ENCODE measurements around the gene MOCS2. TPM values are rescaled to one million over a fixed set of nuclear protein-coding genes. Genes with fewer than 3 reads are reported as not detected.

MOCS2 gene
- total RNA-seq, 2 experiments from 2014 or later: 12.1 to 23.2 TPM

GRCh38 chr5:53087621-53088121 lies 21.9 kb downstream of the MOCS2 start:
- intact Hi-C loops (cut with micrococcal nuclease; ENCODE audit: unreplicated experiment): no loop called here
- CTCF ChIA-PET (ENCODE audit: unreplicated experiment): interaction anchor here (1.0 kb wide), 1 partner anchor 139 kb away, joined by 3 read pairs; no protein-coding TSS in a partner anchor
- Histone ChIP-seq H3K27ac (ENCODE audit: low read depth, low read length, poor library complexity, severe bottlenecking) (no peak overlapping the region), H3K36me3 (ENCODE audit: insufficient read depth, low read length) (no peaks in the 10 kb centered on the region), H3K4me3 (ENCODE audit: low read depth, low read length, poor library complexity, severe bottlenecking) (no peak overlapping the region), H2AFZ (ENCODE audit: low read length) (no peak overlapping the region), H3K9me2 (ENCODE audit: insufficient read depth, low read length) (no peaks in the 10 kb centered on the region), H3K79me2 (ENCODE audit: insufficient read depth, low read depth, low read length) (no peaks in the 10 kb centered on the region), H3K4me1 (ENCODE audit: insufficient read depth, low read length, poor library complexity, severe bottlenecking) (no peaks in the 10 kb centered on the region), H3K9me3 (ENCODE audit: low read length) (no peaks in the 10 kb centered on the region), H4K20me1 (ENCODE audit: insufficient read depth, low read length) (no peaks in the 10 kb centered on the region), H3K4me2 (ENCODE audit: low read length) (no peak overlapping the region)
- DNase-seq (ENCODE audit: low spot score): no peak
- POLR2A ChIA-PET: interaction anchor here (0.6 to 0.7 kb wide), 4 partner anchors 17 to 1309 kb away, joined by 3 to 8 read pairs (median 4); no protein-coding TSS in a partner anchor
- BruUV-seq (replicated peaks): no TSS peak
- TF ChIP-seq CTCF (conservative IDR thresholded peaks at IDR 0.05; ENCODE audit: low read length) (no peak), EZH2phosphoT487 (IDR thresholded peaks at IDR 0.05; ENCODE audit: borderline replicate concordance, low read depth, low read length) (no peak)

- H2AFZ ChIP-seq (ENCODE audit: low read length): no peak overlapping the region
- H4K20me1 ChIP-seq (ENCODE audit: insufficient read depth, low read length): no peaks in the 10 kb centered on the region
- no peak overlapping the region for H3K4me2 ChIP-seq (ENCODE audit: low read length)
- no peaks in the 10 kb centered on the region for H3K9me3 ChIP-seq (ENCODE audit: low read length)
- ChIA-PET POLR2A (interaction anchor here (0.7 kb wide), 1 partner anchor 1309 kb away, joined by 4 read pairs; no protein-coding TSS in a partner anchor), CTCF (ENCODE audit: unreplicated experiment) (interaction anchor here (1.0 kb wide), 1 partner anchor 138 kb away, joined by 3 read pairs; no protein-coding TSS in a partner anchor)
- no peaks in the 10 kb centered on the region for H3K4me1 ChIP-seq (ENCODE audit: insufficient read depth, low read length, poor library complexity, severe bottlenecking)
- DNase-seq (ENCODE audit: low spot score): no peak
- TF ChIP-seq EZH2phosphoT487 (IDR thresholded peaks at IDR 0.05; ENCODE audit: borderline replicate concordance, low read depth, low read length) (no peak), CTCF (conservative IDR thresholded peaks at IDR 0.05; ENCODE audit: low read length) (no peak)
- no peaks in the 10 kb centered on the region for H3K36me3 ChIP-seq (ENCODE audit: insufficient read depth, low read length)
- H3K27ac ChIP-seq (ENCODE audit: low read depth, low read length, poor library complexity, severe bottlenecking): no peak overlapping the region
- BruUV-seq (replicated peaks): no TSS peak
- intact Hi-C loops (cut with micrococcal nuclease; ENCODE audit: unreplicated experiment): no loop called here
- H3K9me2 ChIP-seq (ENCODE audit: insufficient read depth, low read length): no peaks in the 10 kb centered on the region
- no peak overlapping the region for H3K4me3 ChIP-seq (ENCODE audit: low read depth, low read length, poor library complexity, severe bottlenecking)
- H3K79me2 ChIP-seq (ENCODE audit: insufficient read depth, low read depth, low read length): no peaks in the 10 kb centered on the region
Measured at GRCh38 chr5:53087171-53087570, 22.4 kb downstream of the MOCS2 start.

GRCh38 chr5:53084546-53085255 lies 24.9 kb downstream of the MOCS2 start:
- Histone ChIP-seq H3K4me1 (ENCODE audit: insufficient read depth, low read length, poor library complexity, severe bottlenecking) (no peaks in the 10 kb centered on the region), H3K36me3 (ENCODE audit: insufficient read depth, low read length) (no peaks in the 10 kb centered on the region), H3K79me2 (ENCODE audit: insufficient read depth, low read depth, low read length) (no peaks in the 10 kb centered on the region), H3K9me2 (ENCODE audit: insufficient read depth, low read length) (no peaks in the 10 kb centered on the region), H3K9me3 (ENCODE audit: low read length) (no peaks in the 10 kb centered on the region), H4K20me1 (ENCODE audit: insufficient read depth, low read length) (no peaks in the 10 kb centered on the region), H3K27ac (ENCODE audit: low read depth, low read length, poor library complexity, severe bottlenecking) (no peak overlapping the region), H2AFZ (ENCODE audit: low read length) (no peak overlapping the region), H3K4me3 (ENCODE audit: low read depth, low read length, poor library complexity, severe bottlenecking) (no peak overlapping the region), H3K4me2 (ENCODE audit: low read length) (no peak overlapping the region)
- BruUV-seq (replicated peaks): no TSS peak
- ChIA-PET POLR2A (no interaction called here), CTCF (ENCODE audit: unreplicated experiment) (no interaction called here)
- DNase-seq (ENCODE audit: low spot score): no peak
- no peak for TF ChIP-seq EZH2phosphoT487 (IDR thresholded peaks at IDR 0.05; ENCODE audit: borderline replicate concordance, low read depth, low read length)
- no peak for TF ChIP-seq CTCF (conservative IDR thresholded peaks at IDR 0.05; ENCODE audit: low read length)
- intact Hi-C loops (cut with micrococcal nuclease; ENCODE audit: unreplicated experiment): no loop called here
